OCI-LY7 (cell line): ENCODE measurements around the gene DAB1. TPM values are rescaled to one million over a fixed set of nuclear protein-coding genes. Genes with fewer than 3 reads are reported as not detected.

Experiments
- BruUV-seq: library from RNA; stranded (reverse); fragments of 400-500 nt; replicated peaks from 2 replicates; lab custom pipeline; 2021; lab: Mats Ljungman, UMichigan
- CTCF ChIA-PET: fragments of 300-600 bp; sonication (Branson Sonifier 250); formaldehyde crosslinking; loops from one replicate; lab custom pipeline; 2022; ENCODE audit warnings: antibody characterized with exemption; ENCODE audit not compliant: unreplicated experiment; lab: Charles Lee
- POLR2A ChIA-PET: fragments of 300-600 bp; sonication (Branson Sonifier 250); formaldehyde crosslinking; loops from one replicate; lab custom pipeline; 2022; ENCODE audit warnings: antibody characterized with exemption; lab: Charles Lee
- DNase-seq: peaks from one replicate; pipeline ENCODE4 v3.0.0-alpha.2; 2015; ENCODE audit warnings: low spot score
- H2AFZ ChIP-seq: fragments of 200-600 bp; sonication (generic), shearing (Covaris generic); 2 replicates; pipeline ENCODE4 v1.6.1; 2014; ENCODE audit warnings: mild to moderate bottlenecking, antibody characterized with exemption, low read length, moderate library complexity
- H3K27ac ChIP-seq: fragments of 200-600 bp; sonication (generic); 2 replicates; pipeline ENCODE4 v1.5.1; 2014; ENCODE audit warnings: mixed run types, low read depth, mild to moderate bottlenecking, moderate library complexity, low read length, inconsistent platforms; ENCODE audit not compliant: poor library complexity, severe bottlenecking
- H3K36me3 ChIP-seq: fragments of 200-600 bp; sonication (generic); 2 replicates; pipeline ENCODE4 v1.6.1; 2014; ENCODE audit warnings: mild to moderate bottlenecking, antibody characterized with exemption, low read length, moderate library complexity, mixed read lengths; ENCODE audit not compliant: insufficient read depth
- H3K4me1 ChIP-seq: fragments of 200-600 bp; sonication (generic); 2 replicates; pipeline ENCODE4 v1.5.1; 2014; ENCODE audit warnings: mild to moderate bottlenecking, low read length; ENCODE audit not compliant: insufficient read depth, poor library complexity, severe bottlenecking
- H3K4me2 ChIP-seq: fragments of 200-600 bp; sonication (generic); 2 replicates; pipeline ENCODE4 v1.6.1; 2014; ENCODE audit warnings: mild to moderate bottlenecking, low read length
- H3K4me3 ChIP-seq: fragments of 200-600 bp; sonication (generic); 2 replicates; pipeline ENCODE4 v1.5.1; 2014; ENCODE audit warnings: mild to moderate bottlenecking, low read depth, low read length; ENCODE audit not compliant: poor library complexity, severe bottlenecking
- H3K79me2 ChIP-seq: fragments of 200-600 bp; sonication (generic); 2 replicates; pipeline ENCODE4 v1.6.1; 2016; ENCODE audit warnings: low read depth, mild to moderate bottlenecking, low read length, moderate library complexity, mixed read lengths; ENCODE audit not compliant: insufficient read depth
- H3K9me2 ChIP-seq: fragments of 200-600 bp; sonication (generic); 2 replicates; pipeline ENCODE4 v1.6.1; 2016; ENCODE audit warnings: mild to moderate bottlenecking, low read length, mixed read lengths; ENCODE audit not compliant: insufficient read depth
- H3K9me3 ChIP-seq: fragments of 200-600 bp; sonication (generic); 2 replicates; pipeline ENCODE4 v1.6.1; 2014; ENCODE audit warnings: mild to moderate bottlenecking, mixed run types, low read length, mixed read lengths
- H4K20me1 ChIP-seq: fragments of 200-600 bp; sonication (generic); 2 replicates; pipeline ENCODE4 v1.6.1; 2014; ENCODE audit warnings: mild to moderate bottlenecking, antibody characterized with exemption, low read length, moderate library complexity, mixed read lengths; ENCODE audit not compliant: insufficient read depth
- EZH2phosphoT487 ChIP-seq: fragments of 200-600 bp; sonication (generic); IDR thresholded peaks from 2 replicates; pipeline ENCODE4 v1.6.1; 2018; ENCODE audit warnings: low read depth, borderline replicate concordance, mild to moderate bottlenecking, mixed run types, antibody characterized with exemption, low read length, moderate library complexity, mixed read lengths
- intact Hi-C: fragments of 100-400 bp; cut with micrococcal nuclease; formaldehyde crosslinking; loops from one replicate; pipeline ENCODE4 v1.10.0; 2022; ENCODE audit not compliant: unreplicated experiment
- total RNA-seq, 2 experiments: library from RNA; depleted of rRNA in 1 of 2; stranded (reverse); fragments of >200 nt in 1 of 2; shearing (Covaris generic) in 1 of 2; gene quantifications; 2 replicates each; pipeline ENCODE4 v1.2.3, GENCODE V29; 2014 to 2022
- TF ChIP-seq, protein P1 (sequence below): fragments of 200-600 bp; sonication (generic); conservative IDR thresholded peaks from 2 replicates; pipeline ENCODE4 v1.5.1; 2014; ENCODE audit warnings: mild to moderate bottlenecking, antibody characterized with exemption, low read length, moderate library complexity, mixed read lengths

The DAB1 gene
- total RNA-seq, 2 experiments from 2014 or later: not detected

DNA sequence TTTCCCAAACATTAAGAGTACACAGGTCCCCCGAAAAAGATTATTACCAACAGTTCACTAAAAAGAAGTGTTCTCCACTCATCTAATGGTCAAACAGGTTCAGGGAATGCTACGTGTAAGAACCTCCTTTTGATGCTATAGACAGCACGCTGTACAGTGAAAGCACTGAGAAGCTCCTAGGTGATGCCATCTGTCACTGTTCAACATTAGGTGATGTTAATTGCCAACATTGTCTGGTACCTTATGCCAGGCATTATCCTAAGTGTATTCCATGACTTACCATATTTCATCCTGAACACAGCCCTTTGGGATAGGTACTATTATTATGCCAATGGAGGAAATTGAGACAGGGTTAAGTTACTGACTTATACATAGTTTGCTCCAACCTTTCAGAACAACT lies 82.1 kb downstream of the DAB1 start:
- no peak overlapping the region for H3K4me3 ChIP-seq
- no peak overlapping the region for H2AFZ ChIP-seq
- no peak for DNase-seq
- no peaks in the 10 kb centered on the region for H3K79me2 ChIP-seq
- no peak overlapping the region for H3K4me2 ChIP-seq
- no peaks in the 10 kb centered on the region for H4K20me1 ChIP-seq
- no peaks in the 10 kb centered on the region for H3K36me3 ChIP-seq
- no peaks in the 10 kb centered on the region for H3K9me3 ChIP-seq
- no peaks in the 10 kb centered on the region for H3K4me1 ChIP-seq
- CTCF ChIA-PET: no interaction called here
- intact Hi-C loops: no loop called here
- no TSS peak for BruUV-seq
- H3K9me2 ChIP-seq: no peaks in the 10 kb centered on the region
- H3K27ac ChIP-seq: no peak overlapping the region
- TF ChIP-seq, protein P1, sequence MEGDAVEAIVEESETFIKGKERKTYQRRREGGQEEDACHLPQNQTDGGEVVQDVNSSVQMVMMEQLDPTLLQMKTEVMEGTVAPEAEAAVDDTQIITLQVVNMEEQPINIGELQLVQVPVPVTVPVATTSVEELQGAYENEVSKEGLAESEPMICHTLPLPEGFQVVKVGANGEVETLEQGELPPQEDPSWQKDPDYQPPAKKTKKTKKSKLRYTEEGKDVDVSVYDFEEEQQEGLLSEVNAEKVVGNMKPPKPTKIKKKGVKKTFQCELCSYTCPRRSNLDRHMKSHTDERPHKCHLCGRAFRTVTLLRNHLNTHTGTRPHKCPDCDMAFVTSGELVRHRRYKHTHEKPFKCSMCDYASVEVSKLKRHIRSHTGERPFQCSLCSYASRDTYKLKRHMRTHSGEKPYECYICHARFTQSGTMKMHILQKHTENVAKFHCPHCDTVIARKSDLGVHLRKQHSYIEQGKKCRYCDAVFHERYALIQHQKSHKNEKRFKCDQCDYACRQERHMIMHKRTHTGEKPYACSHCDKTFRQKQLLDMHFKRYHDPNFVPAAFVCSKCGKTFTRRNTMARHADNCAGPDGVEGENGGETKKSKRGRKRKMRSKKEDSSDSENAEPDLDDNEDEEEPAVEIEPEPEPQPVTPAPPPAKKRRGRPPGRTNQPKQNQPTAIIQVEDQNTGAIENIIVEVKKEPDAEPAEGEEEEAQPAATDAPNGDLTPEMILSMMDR: no peak
- no peak for TF ChIP-seq EZH2phosphoT487
- POLR2A ChIA-PET: no interaction called here

- Histone ChIP-seq H3K4me2 (no peak overlapping the region), H3K4me3 (no peak overlapping the region), H3K27ac (no peak overlapping the region), H2AFZ (no peak overlapping the region), H4K20me1 (no peaks in the 10 kb centered on the region), H3K9me3 (no peaks in the 10 kb centered on the region), H3K79me2 (no peaks in the 10 kb centered on the region), H3K4me1 (no peaks in the 10 kb centered on the region), H3K36me3 (no peaks in the 10 kb centered on the region), H3K9me2 (no peaks in the 10 kb centered on the region)
- TF ChIP-seq, protein P1: no peak
- no peak for TF ChIP-seq EZH2phosphoT487
- BruUV-seq: no TSS peak
- CTCF ChIA-PET: no interaction called here
- intact Hi-C loops: no loop called here
- POLR2A ChIA-PET: no interaction called here
- no peak for DNase-seq
Observed at GRCh38 chr1:57340334-57341070, 83.4 kb downstream of the DAB1 start.

GRCh38 chr1:57337623-57338022 lies 86.2 kb downstream of the DAB1 start:
- BruUV-seq: no TSS peak
- intact Hi-C loops: no loop called here
- H3K4me3 ChIP-seq: no peak overlapping the region
- H2AFZ ChIP-seq: no peak overlapping the region
- POLR2A ChIA-PET: no interaction called here
- CTCF ChIA-PET: no interaction called here
- H4K20me1 ChIP-seq: no peaks in the 10 kb centered on the region
- no peak for TF ChIP-seq EZH2phosphoT487
- TF ChIP-seq, protein P1: no peak
- DNase-seq: no peak
- no peaks in the 10 kb centered on the region for H3K36me3 ChIP-seq
- H3K9me3 ChIP-seq: no peaks in the 10 kb centered on the region
- no peaks in the 10 kb centered on the region for H3K79me2 ChIP-seq
- H3K4me1 ChIP-seq: no peaks in the 10 kb centered on the region
- H3K9me2 ChIP-seq: no peaks in the 10 kb centered on the region
- no peak overlapping the region for H3K27ac ChIP-seq
- no peak overlapping the region for H3K4me2 ChIP-seq
